Fibroblast of pulmonary artery (primary cell): ENCODE measurements around the gene LRRC23.
"Not testable (repeated sequence)": the region's sequence is repeated elsewhere in the genome, so short reads cannot be mapped to it uniquely, and the experiment has no call there.

Source experiments
- DNase-seq: peaks from one replicate; pipeline ENCODE4 v3.0.0-alpha.2; 2010; ENCODE audit warnings: low read depth
- H3K4me3 ChIP-seq: replicated peaks from 2 replicates; pipeline ENCODE4 v1.5.1; 2011; ENCODE audit warnings: low read depth, mild to moderate bottlenecking, control low read depth, low read length, moderate library complexity
- CTCF ChIP-seq: IDR thresholded peaks from 2 replicates; pipeline ENCODE4 v1.5.1; 2011; ENCODE audit warnings: mild to moderate bottlenecking, control low read depth, low read length, inconsistent platforms; ENCODE audit errors: missing control alignments

The LRRC23 gene

GRCh38 chr12:6873094-6874014, 31.3 kb upstream of the LRRC23 start, which contains the start of gene SPSB2:
SPSB2 (minus strand) TSS chr12:6873303; CDS start chr12:6872901, 402 bp downstream.
- peak within 1 kb of the TSS; percentile 83 for H3K4me3 ChIP-seq
- DNase-seq = peak; percentile 96
- no peak for TF ChIP-seq CTCF

GRCh38 chr12:6874015-6874368, 30.6 kb upstream of the LRRC23 start:
- H3K4me3 ChIP-seq = peak overlapping the region; percentile 83
- DNase-seq = not testable (repeated sequence)

GRCh38 chr12:6879824-6880223, 24.8 kb upstream of the LRRC23 start:
- DNase-seq = not testable (repeated sequence)

GRCh38 chr12:6883252-6883651, 21.4 kb upstream of the LRRC23 start:
- DNase-seq = no peak
- no peak overlapping the region for H3K4me3 ChIP-seq
- no peak for TF ChIP-seq CTCF

More at GRCh38 chr12:6879824-6880223, 24.8 kb upstream of the LRRC23 start:
- H3K4me3 ChIP-seq = not testable (repeated sequence)

GRCh38 chr12:6883683-6884082, 20.9 kb upstream of the LRRC23 start:
- DNase-seq = no peak
- TF ChIP-seq CTCF = no peak
- no peak overlapping the region for H3K4me3 ChIP-seq

GRCh38 chr12:6884539-6884938, 20.1 kb upstream of the LRRC23 start:
- DNase-seq = no peak
- H3K4me3 ChIP-seq = no peak overlapping the region
- TF ChIP-seq CTCF = no peak

GRCh38 chr12:6886206-6886999, 18.2 kb upstream of the LRRC23 start:
- not testable (repeated sequence) for H3K4me3 ChIP-seq

GRCh38 chr12:6887460-6887859, 17.2 kb upstream of the LRRC23 start:
- TF ChIP-seq CTCF = no peak
- no peak for DNase-seq
- no peak overlapping the region for H3K4me3 ChIP-seq

More at GRCh38 chr12:6886206-6886999, 18.2 kb upstream of the LRRC23 start:
- not testable (repeated sequence) for DNase-seq
